ENCODE data around the gene FBXO44. TPM values are rescaled to one million over a fixed set of nuclear protein-coding genes. Genes with fewer than 3 reads are reported as not detected.
A peak's percentile ranks its signal among the peaks of the same experiment; 100 is the strongest.

Gene FBXO44
- total RNA-seq, 1 experiment from 2014 or later, result 5.2 TPM

DNA sequence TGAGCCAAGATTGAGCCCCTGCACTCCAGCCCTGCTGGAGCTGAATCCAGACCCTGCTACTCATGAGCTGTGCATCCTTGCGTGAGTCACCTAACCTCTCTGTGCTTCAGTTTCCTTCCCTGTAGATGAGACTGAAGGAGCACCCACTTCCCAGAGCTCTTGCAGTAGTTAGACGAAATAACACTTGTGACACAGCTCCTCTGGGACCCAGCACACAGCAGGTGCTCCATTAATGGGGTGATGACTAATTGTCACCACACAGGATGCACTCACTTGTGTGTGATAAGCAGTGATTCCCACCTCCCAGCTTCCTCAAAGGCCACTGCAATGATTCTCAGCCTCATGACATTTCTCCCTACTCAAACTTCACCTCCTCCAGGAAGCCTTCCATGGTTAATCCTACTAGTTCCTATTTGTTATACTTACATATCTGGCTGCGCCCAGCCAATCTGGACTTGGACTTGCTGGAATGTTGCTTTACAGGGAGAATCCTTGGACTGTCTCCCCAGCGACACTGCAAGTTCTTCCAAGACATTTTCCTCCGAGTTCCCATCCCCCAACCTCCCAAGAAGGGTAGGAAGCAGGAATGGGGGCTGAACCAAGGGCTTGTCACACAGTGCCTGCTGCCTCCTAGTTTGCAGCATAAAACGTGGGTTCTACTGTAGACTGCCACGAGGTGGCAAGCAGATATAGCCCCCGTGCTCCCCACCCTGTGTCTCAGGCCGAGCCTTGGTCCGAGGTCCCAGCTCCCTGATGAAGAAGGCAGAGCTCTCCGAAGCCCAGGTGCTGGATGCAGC lies 54.1 kb downstream of the FBXO44 start:
- peak; percentile 32 for DNase-seq (ENCODE audit: low read depth)

DNA sequence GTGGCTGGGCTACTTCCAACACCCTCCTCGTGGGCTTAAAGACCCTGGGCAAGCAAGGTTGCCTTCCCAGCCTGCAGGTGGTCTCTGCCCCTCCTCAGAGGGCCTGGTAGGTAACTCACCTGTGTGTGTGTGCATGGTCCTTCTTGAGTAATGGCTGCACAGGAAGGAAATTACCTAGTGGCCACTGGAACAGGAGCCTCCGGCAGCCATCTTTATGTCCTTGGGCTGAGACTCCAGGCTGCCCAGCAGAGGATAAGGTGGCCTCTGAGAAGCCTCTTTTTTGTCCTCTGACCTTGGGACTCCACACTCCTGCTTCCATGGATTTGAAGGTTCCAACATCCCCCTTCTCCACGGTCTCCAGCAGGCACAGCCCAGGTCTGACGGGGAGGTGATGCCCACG lies 56.8 kb downstream of the FBXO44 start:
- no peak for DNase-seq (ENCODE audit: low read depth)

DNA sequence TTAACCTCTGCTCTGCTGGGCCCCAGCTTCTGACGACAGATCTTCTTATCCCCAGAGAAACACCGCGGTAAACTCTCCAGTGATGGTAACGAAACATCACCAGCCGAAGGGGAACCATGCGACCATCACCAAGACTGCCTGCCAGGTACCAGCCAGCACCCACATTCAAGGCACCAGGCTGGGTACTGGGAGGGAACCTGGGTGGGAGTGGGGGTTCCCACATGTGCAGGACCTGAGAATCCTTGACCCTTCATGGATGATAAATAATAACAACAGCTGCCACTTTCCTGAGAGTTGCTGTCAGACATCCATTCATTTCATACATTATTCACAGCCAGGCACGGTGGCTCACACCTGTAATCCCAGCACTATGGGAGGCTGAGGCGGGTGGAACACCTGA lies 57.6 kb downstream of the FBXO44 start:
- DNase-seq (ENCODE audit: low read depth), result no peak

Other genes starting within 250 kb of the FBXO44 start
- gene DISP3, start 175.7 kb upstream of the FBXO44 start, total RNA-seq (2014; rRNA removed), result not detected in 2 replicates
- gene FBXO2, start 448 bp upstream of the FBXO44 start, total RNA-seq (2014; rRNA removed), result not detected in 2 replicates
- 1.1 and 1.2 TPM in 2 replicates for gene FBXO6, start 9.3 kb downstream of the FBXO44 start, total RNA-seq (2014; rRNA removed)
- 86.2 and 90.6 TPM in 2 replicates for gene MAD2L2, start 26.3 kb downstream of the FBXO44 start, total RNA-seq (2014; rRNA removed)
- under 0.01 and 0.13 TPM in 2 replicates for gene DRAXIN, start 36.8 kb downstream of the FBXO44 start, total RNA-seq (2014; rRNA removed)
- 35.8 and 39.4 TPM in 2 replicates for gene AGTRAP, start 81.3 kb downstream of the FBXO44 start, total RNA-seq (2014; rRNA removed)
- not detected in 2 replicates for gene C1orf167, start 107.3 kb downstream of the FBXO44 start, total RNA-seq (2014; rRNA removed)
- gene MTHFR, start 151.1 kb downstream of the FBXO44 start, total RNA-seq (2014; rRNA removed), result 7.8 and 11.7 TPM in 2 replicates
- 5.5 and 10.7 TPM in 2 replicates for gene CLCN6, start 151.3 kb downstream of the FBXO44 start, total RNA-seq (2014; rRNA removed)
- not detected in 2 replicates for gene NPPA, start 192.9 kb downstream of the FBXO44 start, total RNA-seq (2014; rRNA removed)
- not detected in 2 replicates for gene NPPB, start 204.1 kb downstream of the FBXO44 start, total RNA-seq (2014; rRNA removed)

All from LHCN-M2 (cell line).